Frontal cortex (tissue), 4 donors: Measurements from ENCODE around the gene HIVEP2. TPM values are rescaled to one million over a fixed set of nuclear protein-coding genes. Genes with fewer than 3 reads are reported as not detected.

Source experiments
- DNase-seq, 2 donors: peaks; one replicate each; pipeline ENCODE4 v3.0.0; 2012; ENCODE audit warnings: low spot score in 2 of 2
- FAIRE-seq: peaks from 2 replicates; lab custom pipeline; 2012; peaks lifted over from hg19 to GRCh38; lab: Jason Lieb, UNC
- total RNA-seq: library from RNA; depleted of rRNA; stranded (reverse); fragments of >200 nt; gene quantifications from one replicate; pipeline ENCODE4 v1.2.3, GENCODE V29; 2014
- donor health status: control.
- donor health status: control.
- donor health status: control.

HIVEP2 gene
- total RNA-seq, 1 donor from 2014 or later: 68.9 TPM

DNA sequence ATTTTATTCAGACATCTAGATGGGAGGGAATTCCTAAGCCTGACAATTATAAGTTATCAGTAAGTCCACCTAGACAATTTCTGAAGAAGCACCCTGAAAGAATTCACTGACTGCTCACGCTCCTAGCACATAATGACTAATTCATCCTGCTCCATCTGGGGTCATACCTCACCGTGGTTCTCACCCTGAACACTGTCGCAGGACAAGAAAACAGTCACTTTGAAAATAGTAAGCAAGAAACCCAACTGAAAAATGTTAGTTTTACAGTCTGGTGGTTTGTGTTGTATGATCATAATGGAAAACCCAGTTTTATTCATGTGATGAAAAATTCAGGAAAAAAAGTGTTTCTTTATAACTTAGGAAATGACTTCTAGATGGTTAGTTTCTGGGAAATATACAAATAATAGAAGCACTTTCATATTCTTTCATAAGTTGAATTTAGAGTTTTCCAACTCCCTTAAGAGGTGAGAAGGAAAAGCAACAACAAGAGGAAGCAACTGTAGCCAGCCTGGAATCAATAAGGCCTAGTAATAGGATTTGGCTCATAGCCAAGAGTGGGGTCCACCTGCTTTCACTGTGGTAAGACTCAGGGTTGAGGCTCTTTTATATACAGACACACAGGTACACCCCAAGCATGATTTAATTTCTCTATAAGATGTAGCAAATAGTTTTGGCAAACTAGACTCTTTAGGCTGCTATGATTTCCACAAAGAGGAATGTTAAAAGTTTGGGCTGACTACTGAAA lies 94.1 kb downstream of the HIVEP2 start:
- FAIRE-seq (no peak), DNase-seq (no peak)

DNA sequence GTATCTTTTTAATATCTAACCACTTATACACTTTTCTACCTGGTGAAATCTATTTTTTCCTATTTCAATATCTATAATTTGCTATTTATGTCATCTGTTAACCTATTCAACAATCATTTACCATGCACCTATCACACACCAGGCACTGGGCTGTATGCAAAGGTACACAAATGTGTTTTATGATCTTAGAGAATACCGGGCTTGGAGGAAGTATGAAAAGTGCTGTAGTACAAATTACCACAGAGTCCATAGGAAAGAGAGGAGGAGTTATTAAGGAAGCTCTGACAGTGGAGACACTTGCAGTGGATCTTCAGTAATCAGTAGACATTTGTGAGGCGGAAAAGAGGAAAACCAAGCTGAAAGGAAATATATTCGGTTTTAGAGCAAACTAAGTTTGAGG lies 96.0 kb downstream of the HIVEP2 start:
- DNase-seq (no peak), FAIRE-seq (no peak)

DNA sequence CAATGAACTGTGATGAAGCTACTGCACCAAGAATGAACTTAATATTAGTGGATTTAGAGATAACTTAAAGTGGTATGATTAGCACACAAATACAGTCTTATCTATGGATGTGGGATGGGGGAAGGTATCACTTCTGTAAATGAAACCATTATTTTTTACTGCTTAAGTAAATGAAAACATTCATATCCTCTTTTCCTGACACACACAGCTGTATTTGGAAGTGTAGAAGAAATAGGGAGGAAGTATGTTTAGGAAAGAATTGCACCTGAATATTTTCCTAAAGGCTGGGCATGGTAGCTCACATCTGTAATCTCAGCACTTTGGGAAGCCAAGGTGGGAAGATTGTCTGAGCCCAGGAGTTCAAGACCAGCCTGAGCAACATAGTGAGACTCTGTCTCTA lies 96.8 kb downstream of the HIVEP2 start:
- FAIRE-seq: no peak
- DNase-seq: no peak

DNA sequence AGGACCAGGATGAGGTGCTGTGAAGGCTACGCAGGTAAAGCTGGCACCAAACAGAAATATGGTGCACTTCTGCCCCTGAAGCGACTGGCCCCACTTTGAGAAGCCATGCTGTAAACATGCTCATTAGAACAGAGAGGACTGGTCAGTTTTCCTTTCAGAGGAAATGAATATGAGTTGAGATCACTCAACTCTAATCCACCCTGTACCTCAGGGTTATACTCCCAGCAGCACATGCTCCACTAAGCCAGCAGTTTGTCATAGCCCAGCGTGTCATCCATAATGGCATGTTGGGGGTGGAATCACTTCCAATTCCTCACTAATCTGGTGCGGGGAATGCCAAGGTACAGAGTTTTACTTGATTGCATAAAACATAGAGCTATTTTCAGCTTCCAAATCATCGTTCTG lies 98.1 kb downstream of the HIVEP2 start:
- DNase-seq: no peak
- FAIRE-seq: no peak

DNA sequence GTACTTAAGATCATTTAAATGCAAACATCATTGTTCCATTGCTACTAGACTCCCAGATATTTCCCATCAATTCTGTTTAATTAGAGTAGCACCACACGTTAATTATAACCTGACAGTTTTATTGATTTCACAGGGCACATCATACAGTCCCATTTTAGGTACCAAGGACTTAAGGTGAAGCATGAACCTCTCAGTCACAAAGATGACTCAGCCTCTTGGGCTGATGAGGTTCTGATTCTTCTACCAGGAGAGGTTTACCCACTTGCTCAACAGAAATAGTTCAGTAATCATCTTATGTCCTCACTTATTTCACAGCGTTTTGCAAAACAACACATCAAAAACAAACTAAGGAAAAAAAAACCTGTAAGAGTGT lies 98.5 kb downstream of the HIVEP2 start:
- FAIRE-seq: no peak

DNA sequence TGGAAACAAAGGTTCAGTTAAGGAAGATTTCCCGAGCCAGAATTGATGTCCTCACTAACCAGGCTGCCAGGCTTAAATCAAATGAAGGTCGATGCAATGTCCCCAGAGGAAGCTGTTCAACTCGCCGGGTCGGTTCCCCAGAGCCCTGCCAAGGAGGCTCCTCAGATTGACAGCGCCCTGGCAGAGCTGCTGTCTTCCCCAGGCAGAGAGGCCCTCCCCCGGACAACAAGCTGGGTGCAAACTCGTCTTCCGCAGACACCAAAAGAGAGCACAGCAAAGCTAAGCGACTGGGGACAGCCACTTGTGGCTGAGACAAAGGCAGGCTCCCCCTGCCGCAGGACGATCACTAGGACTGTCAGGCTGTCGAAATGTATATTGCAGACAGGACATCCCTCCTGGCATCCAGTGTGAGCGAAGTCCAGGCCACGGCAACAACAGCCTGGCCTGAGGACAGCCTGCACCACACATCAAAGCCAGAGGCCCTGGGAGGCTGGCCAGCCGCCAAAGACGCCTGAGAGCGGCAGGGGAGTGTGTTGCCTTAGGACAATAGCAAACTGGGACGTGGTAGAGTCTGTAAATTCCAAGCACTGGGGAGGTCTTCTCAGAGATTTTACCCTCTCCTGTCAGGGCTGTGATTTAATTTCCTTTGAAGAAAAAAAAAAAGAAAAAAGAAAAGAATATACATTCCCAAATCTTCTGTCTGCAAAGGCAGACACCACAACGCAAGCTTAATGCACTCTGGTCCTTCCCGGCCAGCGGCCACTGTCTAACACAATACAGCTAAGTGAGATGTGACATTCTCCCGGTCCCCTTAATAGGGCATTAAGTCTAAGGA lies 99.1 kb downstream of the HIVEP2 start:
- FAIRE-seq (no peak), DNase-seq (no peak)

More for the DNA sequence above, 98.5 kb downstream of the HIVEP2 start:
- DNase-seq: no peak

DNA sequence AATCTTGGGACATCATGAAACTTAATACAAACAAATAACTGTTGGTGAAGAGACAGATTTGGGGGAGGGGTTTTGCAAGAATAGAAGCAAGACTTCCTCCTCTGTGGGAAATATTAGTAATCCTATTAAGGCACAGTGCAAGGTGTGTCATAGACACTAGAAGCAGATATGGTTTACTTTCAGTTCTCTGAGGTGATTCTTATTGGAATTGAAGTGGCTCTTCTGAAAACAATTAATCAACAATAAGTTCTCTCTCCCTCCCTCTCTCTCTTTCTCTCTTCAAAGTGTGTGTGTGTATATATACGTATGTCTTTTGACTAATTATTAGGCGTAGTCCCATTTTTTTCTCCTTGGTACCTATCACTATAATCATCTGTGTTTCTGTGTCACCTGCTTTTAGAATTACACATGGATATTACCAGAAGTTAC lies 99.8 kb downstream of the HIVEP2 start:
- FAIRE-seq: no peak
- DNase-seq: no peak

DNA sequence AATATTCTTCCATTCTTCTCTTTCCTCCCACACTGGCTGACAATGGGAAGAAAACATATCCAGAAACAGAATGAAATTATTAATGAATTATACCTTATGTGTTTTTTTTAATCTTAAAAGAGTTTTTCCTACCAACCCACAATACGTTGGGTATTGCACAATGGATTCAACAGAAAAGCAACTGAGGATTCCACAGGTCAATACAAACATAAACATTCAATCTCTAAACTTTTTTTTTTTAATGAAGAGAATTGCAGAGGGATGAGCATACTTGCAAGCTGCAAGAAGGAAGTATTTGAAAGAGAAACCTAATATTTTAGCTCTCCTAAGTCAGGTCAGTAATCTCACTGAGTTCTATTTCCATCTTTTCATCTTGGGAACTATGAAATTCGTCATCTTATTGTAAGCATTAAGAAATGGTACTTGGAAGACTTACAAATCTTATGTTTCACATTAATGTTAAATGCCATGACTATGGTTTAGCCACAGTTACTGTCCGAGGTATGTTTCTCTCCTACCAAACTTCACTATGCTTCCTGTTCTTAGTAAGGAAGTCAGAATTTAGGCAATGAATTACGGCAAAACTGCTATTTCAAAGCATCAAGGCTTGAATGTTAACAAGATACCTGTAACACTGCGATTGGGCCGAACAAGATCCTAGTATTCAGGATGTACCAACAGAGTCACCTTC lies 100.8 kb downstream of the HIVEP2 start:
- no peak for FAIRE-seq
- no peak for DNase-seq

DNA sequence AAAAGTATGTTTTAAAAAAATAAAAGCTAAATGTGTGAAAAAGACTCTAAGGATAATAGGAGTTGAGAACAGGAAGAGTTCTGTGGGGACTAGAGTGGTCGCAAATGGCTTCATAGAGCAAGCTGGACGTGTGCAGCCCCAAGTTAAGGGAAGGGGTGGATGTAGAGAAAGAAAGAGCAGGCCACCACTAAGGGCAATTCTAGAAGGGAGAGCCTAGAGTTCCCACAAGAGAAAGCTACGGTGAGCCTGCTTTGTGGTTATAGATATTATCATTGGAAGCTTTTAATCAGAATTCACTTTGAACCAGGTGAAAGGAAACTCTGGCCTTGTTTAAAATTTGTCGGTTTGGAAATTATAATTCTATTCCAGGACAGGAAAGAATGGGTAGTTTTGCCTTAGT lies 101.6 kb downstream of the HIVEP2 start:
- FAIRE-seq (no peak), DNase-seq (no peak)

DNA sequence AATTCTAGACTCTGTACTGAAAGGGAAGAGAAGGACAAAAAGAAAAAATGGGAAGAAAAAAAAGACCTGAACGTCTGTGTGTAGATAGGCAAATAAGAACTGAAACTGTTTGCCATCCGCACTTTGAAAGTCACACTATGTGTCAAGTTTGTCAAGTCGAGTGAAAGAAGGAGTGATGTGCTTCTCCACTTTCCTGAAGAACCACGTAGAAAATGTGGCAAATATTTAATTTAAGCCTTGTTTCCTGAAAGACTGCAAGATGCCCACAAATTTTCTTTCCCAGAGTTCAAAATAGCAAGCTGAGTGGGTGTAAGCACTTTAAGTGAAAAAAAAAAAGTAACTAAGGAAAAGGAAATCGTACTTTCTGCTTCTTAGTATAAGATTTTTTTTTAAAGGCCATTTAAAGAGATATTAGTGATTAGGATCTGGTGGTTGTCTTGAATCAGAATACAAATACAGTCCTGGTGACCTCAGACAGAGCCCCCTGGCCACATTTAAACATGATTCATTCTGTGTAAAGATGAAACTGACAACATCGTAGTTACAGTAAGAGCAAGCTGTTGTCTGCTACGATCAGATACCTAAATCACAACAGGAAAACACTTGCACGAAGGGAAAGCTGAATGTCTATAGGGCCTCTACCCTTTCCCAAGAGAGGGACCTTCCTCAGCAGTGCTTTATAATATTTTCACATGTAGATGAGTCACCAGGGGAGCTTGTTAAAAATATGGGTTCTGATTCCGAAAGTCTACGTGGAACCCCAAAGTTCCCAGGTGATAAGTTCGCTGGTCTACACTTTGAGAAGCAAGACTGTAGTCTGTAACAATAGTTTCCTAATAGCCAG lies 102.3 kb downstream of the HIVEP2 start:
- no peak for DNase-seq
- FAIRE-seq: no peak

DNA sequence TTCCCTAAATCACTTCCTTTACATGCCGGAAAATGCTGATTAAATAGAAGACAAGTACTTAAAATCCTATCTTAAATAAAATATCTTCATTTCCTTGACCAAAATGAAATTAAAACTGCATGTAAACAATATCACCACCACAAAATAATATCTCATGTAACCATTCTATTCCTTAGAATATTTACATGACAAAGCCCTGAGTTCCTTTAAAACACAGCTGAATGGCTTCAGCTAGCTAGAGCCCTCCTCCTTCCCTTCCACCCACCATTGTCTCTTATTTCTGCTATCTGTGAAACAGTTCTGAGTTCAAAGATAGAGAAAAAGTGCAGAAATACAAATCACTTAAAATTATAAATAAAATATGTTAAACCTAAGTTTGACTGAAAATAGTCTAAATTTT lies 103.1 kb downstream of the HIVEP2 start:
- FAIRE-seq (no peak), DNase-seq (no peak)

DNA sequence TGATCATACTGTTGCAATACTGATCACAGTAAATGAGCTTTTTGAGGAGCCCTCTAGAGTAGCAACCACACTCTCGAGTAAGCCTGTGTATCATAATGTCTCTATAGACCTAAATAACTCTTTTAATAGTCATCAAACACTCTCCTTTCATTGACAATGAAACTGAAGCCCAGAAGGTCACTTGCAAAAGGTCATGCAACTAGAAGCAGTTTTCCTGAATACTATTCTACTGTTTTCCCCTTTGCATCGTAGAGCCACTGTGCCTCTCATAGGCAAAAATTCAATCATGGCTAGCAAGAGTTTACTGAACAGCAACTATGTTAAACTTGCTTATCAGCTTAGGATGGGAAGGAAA lies 105.3 kb downstream of the HIVEP2 start:
- FAIRE-seq: no peak
- DNase-seq: no peak

DNA sequence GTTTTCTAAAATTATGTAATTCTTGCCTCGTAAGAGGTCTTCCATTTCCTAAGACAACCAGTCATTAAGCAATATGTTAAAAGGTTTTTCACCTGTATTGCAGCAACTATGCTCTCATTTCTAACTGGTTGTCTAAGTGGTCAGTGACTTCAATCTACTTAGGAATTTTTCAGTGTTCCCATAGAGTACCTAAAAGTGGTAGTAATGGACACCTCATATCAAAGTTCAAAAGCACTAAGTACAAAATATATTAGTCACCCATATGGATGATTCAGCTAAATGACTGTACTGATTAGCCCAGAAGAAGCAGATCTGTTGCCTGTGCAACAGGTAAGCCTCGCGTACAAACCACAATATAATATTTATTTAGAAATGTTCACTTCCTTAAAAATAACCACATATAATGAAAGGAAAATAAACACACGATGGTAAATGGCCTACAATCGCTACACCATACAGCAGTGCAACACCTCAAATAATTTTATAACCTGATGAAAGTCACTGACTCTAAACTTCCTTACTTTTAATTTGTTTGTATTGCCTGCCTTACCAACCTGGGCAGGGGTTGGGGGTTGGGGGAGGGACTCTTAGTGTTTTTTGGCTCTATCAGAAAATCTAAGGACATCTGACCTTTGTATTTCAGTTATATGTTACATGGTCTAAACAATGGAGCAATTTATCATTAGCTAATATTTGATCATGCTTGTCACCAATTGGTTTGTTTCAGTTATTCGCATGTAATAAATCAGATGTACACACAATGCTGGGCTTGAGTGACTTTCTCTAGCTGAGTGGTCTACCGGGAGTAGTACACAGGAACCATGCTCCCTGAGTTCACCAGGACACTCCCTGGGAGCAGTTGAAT lies 105.9 kb downstream of the HIVEP2 start:
- DNase-seq (no peak), FAIRE-seq (no peak)

DNA sequence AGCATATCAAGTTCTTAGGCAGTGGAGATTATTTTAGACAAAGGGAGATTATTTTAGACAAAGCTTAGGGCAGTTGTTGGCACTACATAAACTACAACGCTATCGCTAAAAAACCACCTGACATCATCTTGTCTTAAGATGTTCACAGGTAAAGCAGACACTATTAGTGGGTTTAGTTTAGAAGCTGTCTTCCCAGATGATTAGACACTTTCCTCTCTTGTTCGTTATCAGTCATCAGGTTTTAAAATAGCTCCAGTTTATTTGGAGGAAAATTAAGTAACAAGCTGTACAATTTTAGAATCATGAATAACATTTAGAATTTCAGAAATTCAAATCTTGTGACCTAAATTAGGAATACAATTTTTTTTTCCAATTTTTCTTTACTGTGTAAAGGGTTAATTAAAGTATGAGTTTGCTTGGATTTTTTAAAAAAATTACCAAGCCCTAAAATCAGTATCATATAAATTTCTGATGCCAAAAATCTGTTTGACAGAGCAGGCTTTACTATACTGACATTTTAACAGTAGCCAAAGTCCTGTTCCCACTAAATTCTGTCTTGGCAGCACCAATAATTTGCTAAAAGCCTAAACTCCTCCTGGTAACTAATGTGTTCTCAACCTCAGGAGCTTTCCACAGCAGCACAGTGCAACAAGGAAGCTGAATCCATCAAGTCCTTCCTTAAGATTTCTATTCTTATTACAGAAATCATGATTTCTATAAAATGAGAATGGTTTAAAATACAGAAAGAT lies 109.0 kb downstream of the HIVEP2 start:
- FAIRE-seq (no peak), DNase-seq (no peak)

DNA sequence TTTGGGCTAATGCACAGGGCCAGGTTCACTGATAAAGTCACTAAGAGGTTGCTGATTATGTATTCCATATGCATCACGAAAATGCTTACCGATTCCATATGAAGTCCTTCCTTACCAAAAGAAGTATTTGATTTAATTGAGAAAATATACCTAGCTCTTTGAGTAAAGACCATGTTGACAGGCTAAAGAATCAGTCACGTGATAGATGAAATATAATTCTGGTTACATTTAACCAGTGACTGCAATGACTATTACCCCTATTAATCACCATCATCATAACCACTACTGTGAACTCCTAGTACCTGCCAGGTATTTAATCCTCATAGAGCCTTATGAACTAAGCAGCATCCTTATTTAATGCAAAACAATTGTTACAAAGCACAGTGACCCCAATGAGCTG lies 110.1 kb downstream of the HIVEP2 start:
- no peak for DNase-seq
- no peak for FAIRE-seq

DNA sequence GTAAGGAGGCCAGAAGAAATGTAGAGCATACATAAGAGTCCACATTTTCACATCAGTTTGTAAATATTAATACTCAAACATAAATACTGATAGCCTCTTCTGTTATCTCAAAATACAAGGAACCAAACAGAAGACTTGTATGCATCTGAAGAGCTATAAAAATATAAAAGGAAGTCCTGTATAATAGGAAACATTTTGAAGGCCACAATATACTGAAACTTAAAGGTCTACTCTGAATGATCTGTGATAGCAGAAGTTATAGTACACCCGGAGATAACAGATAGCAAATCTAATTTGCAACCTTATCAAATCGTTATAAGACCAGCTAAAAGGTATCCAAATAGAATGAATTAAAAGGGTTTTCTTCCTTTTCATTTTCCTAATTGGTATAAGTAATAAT lies 111.2 kb downstream of the HIVEP2 start:
- DNase-seq: no peak
- FAIRE-seq: no peak

DNA sequence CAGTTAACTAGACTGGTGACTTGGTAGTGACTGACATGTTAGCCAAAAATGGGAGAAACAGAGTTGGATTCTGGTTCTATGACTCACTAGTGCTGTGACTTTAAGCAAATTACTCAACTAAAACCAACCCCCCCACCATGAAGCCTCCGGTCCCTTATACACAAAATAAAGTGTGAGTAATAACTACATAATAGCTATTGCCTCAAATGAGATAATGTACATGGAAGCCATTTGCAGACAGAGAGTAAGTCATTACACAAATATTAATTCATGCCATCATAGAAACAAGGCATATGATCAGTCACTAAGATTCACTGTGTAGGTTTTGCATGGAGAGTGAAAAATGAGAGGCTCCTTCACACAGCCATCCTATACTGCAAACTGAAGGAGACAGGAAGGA lies 111.9 kb downstream of the HIVEP2 start:
- no peak for FAIRE-seq
- no peak for DNase-seq

DNA sequence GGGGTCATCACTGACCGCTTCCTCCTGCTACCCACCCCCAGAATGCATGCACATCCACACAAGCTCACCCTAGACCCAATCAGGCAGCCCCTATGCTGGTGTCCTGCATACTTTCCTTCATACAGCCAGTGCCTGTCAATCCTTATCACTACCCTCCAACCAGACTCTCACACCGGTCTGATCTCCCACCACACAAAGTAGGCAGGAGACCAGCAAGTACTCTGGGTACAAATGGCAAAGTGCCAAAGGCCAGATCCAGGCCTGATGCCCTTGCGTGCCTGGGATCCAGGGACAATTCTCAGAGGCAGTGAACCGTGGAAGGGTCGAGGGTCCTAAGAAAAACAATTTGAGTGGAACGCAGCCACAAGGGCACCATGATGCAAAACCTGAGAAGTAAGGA lies 114.2 kb downstream of the HIVEP2 start:
- DNase-seq (no peak), FAIRE-seq (no peak)
